Measurements from ENCODE around the gene PLEKHO1. TPM values are rescaled to one million over a fixed set of nuclear protein-coding genes. Genes with fewer than 3 reads are reported as not detected.

The PLEKHO1 gene
- total RNA-seq, 3 donors from 2014 or later (not counting 1 experiment from before 2014, with no cell fraction given) = 53.3 to 73.8 (median 64.6) TPM

- ATAC-seq (no peak), DNase-seq (no peak)
- Histone ChIP-seq H3K27me3 (ENCODE audit: control insufficient read depth, insufficient read depth, low read length) (no peaks in the 10 kb centered on the region), H3K36me3 (ENCODE audit: control insufficient read depth, insufficient read depth, low read length) (no peaks in the 10 kb centered on the region), H3K27ac (ENCODE audit: low read length) (no peak overlapping the region), H3K4me3 (ENCODE audit: low read length) (no peak overlapping the region), H3K9me3 (ENCODE audit: control insufficient read depth, insufficient read depth, low read length) (no peaks in the 10 kb centered on the region), H3K4me1 (ENCODE audit: control insufficient read depth, insufficient read depth, low read length) (peaks cover 11% of the 10 kb centered on the region)
- intact Hi-C loops (cut with micrococcal nuclease) = no loop called here
- H3K4me1 Mint-ChIP-seq = peaks cover 8 to 9% of the 10 kb centered on the region in 2 donors
- no peak overlapping the region for H3K27ac Mint-ChIP-seq
- H3K4me3 Mint-ChIP-seq = no peak overlapping the region
- TF ChIP-seq CTCF (IDR thresholded peaks at IDR 0.05) = no peak
- H3K9me3 Mint-ChIP-seq = no peaks in the 10 kb centered on the region
- 90% methylated on average over 2 of the region's 2 CpGs for WGBS (ENCODE audit: insufficient coverage)
- H3K27me3 Mint-ChIP-seq (ENCODE audit: low read depth in 2 of 2) = peaks cover 0 to 5% of the 10 kb centered on the region in 2 donors
- no peaks in the 10 kb centered on the region for H3K36me3 Mint-ChIP-seq
Measured at GRCh38 chr1:150192012-150192411, 42.3 kb downstream of the PLEKHO1 start.

DNA sequence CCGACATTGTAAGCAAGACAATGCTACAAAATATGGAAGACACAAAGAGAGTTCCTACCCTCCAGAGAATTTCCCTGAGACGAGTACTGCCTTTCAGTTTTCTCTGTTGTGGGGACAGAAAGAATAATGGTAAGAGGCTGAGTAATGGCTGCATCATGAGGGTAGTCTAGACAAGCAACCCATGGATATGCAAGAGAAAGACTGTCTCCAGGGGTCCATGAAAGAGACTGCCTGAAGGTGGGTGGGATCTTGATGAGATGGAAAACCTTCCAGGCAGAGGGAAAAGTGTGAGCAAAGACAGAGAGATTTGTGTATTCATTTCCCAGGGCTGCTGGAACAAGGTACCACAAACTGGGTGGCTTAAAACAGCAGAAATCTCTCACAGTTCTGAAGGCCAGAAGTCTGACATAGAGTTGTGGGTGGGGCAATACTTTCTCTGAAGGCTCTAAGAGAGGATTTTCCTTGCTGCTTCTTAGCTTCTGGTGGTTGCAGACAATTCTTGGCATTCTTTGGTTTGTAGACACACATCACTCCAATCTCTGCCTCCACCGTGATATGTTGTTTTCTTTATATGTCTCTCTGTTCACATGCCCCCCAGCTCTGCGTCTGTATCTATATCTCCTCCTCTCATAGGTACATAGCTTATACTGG is 44.8 kb downstream of the PLEKHO1 start:
- no peaks in the 10 kb centered on the region for H3K4me1 ChIP-seq (ENCODE audit: control insufficient read depth, insufficient read depth, low read length)
- no peaks in the 10 kb centered on the region for H3K27me3 ChIP-seq (ENCODE audit: control insufficient read depth, insufficient read depth, low read length)
- Mint-ChIP-seq H3K27me3 (ENCODE audit: low read depth in 2 of 2) (peaks cover 0 to 5% of the 10 kb centered on the region in 2 donors), H3K4me3 (no peak overlapping the region), H3K36me3 (no peaks in the 10 kb centered on the region), H3K9me3 (no peaks in the 10 kb centered on the region), H3K27ac (no peak overlapping the region), H3K4me1 (no peaks in the 10 kb centered on the region)
- intact Hi-C loops (cut with micrococcal nuclease) = no loop called here
- H3K36me3 ChIP-seq (ENCODE audit: control insufficient read depth, insufficient read depth, low read length) = no peaks in the 10 kb centered on the region
- TF ChIP-seq CTCF (IDR thresholded peaks at IDR 0.05) = no peak
- H3K9me3 ChIP-seq (ENCODE audit: control insufficient read depth, insufficient read depth, low read length) = no peaks in the 10 kb centered on the region
- no peak for DNase-seq
- no peak overlapping the region for H3K4me3 ChIP-seq (ENCODE audit: low read length)
- 86% methylated on average over 3 of the region's 4 CpGs for WGBS (ENCODE audit: insufficient coverage)
- no peak for ATAC-seq
- no peak overlapping the region for H3K27ac ChIP-seq (ENCODE audit: low read length)

GRCh38 chr1:150196417-150196816 is 46.7 kb downstream of the PLEKHO1 start:
- no peaks in the 10 kb centered on the region for H3K4me1 Mint-ChIP-seq
- no peak for TF ChIP-seq CTCF (IDR thresholded peaks at IDR 0.05)
- Histone ChIP-seq H3K27ac (ENCODE audit: low read length) (no peak overlapping the region), H3K4me3 (ENCODE audit: low read length) (no peak overlapping the region), H3K36me3 (ENCODE audit: control insufficient read depth, insufficient read depth, low read length) (no peaks in the 10 kb centered on the region), H3K9me3 (ENCODE audit: control insufficient read depth, insufficient read depth, low read length) (no peaks in the 10 kb centered on the region), H3K27me3 (ENCODE audit: control insufficient read depth, insufficient read depth, low read length) (no peaks in the 10 kb centered on the region), H3K4me1 (ENCODE audit: control insufficient read depth, insufficient read depth, low read length) (no peaks in the 10 kb centered on the region)
- H3K27ac Mint-ChIP-seq = no peak overlapping the region
- no peaks in the 10 kb centered on the region for H3K36me3 Mint-ChIP-seq
- ATAC-seq (no peak), DNase-seq (no peak)
- H3K4me3 Mint-ChIP-seq = no peak overlapping the region
- no peaks in the 10 kb centered on the region for H3K9me3 Mint-ChIP-seq
- H3K27me3 Mint-ChIP-seq (ENCODE audit: low read depth in 2 of 2) = peaks cover 0 to 5% of the 10 kb centered on the region in 2 donors
- intact Hi-C loops (cut with micrococcal nuclease) = no loop called here
- 76% methylated on average over 1 of the region's 1 CpG for WGBS (ENCODE audit: insufficient coverage)
